IMR-90 (cell line): ENCODE results near the gene KCTD20. TPM values are rescaled to one million over a fixed set of nuclear protein-coding genes. Genes with fewer than 3 reads are reported as not detected.
A peak's percentile ranks its signal among the peaks of the same experiment; 100 is the strongest.

ENCODE experiments used
- ATAC-seq: fragments of 200-7000 bp; cut with Tn5 transposase; 2 replicates; pipeline ENCODE4 v1.9.1; 2020; ENCODE audit warnings: low read depth, mild to moderate bottlenecking, moderate library complexity
- BruUV-seq: library from RNA; stranded (reverse); fragments of 400-500 nt; replicated peaks from 2 replicates; lab custom pipeline; 2021; lab: Mats Ljungman, UMichigan
- CTCF ChIA-PET: fragments of 300-600 bp; formaldehyde crosslinking; extraction: SDS; loops from one replicate; lab custom pipeline; 2021; ENCODE audit warnings: antibody characterized with exemption; lab: Yijun Ruan, JAX
- POLR2A ChIA-PET: fragments of 300-600 bp; sonication (Branson Sonifier 250); formaldehyde crosslinking; loops from one replicate; lab custom pipeline; 2022; ENCODE audit warnings: antibody characterized with exemption; ENCODE audit not compliant: unreplicated experiment; lab: Charles Lee
- DNase-seq: peaks from one replicate; pipeline ENCODE4 v3.0.0; 2013
- H2AFZ ChIP-seq: replicated peaks from 2 replicates; pipeline ENCODE3; 2013; ENCODE audit warnings: low read length, mild to moderate bottlenecking; ENCODE audit not compliant: poor library complexity
- H2AK5ac ChIP-seq: 2 replicates; pipeline ENCODE4 v1.6.1; 2013; ENCODE audit warnings: low read depth, low read length, inconsistent platforms
- H2AK9ac ChIP-seq: replicated peaks from 2 replicates; pipeline ENCODE3; 2013; ENCODE audit warnings: mild to moderate bottlenecking, low read depth, low read length, moderate library complexity; ENCODE audit not compliant: poor library complexity
- H2BK120ac ChIP-seq: 2 replicates; pipeline ENCODE4 v1.6.1; 2013; ENCODE audit warnings: low read depth, low read length, inconsistent platforms
- H2BK15ac ChIP-seq: 3 replicates; pipeline ENCODE4 v1.6.1; 2013; ENCODE audit warnings: low read depth, low read length, inconsistent platforms
- H2BK20ac ChIP-seq: 2 replicates; pipeline ENCODE4 v1.6.1; 2013; ENCODE audit warnings: low read depth, mild to moderate bottlenecking, inconsistent platforms, low read length, moderate library complexity
- H2BK5ac ChIP-seq: 2 replicates; pipeline ENCODE4 v1.6.1; 2013; ENCODE audit warnings: mild to moderate bottlenecking, low read depth, low read length, inconsistent platforms; ENCODE audit not compliant: poor library complexity, severe bottlenecking
- H3K14ac ChIP-seq: replicated peaks from 2 replicates; pipeline ENCODE4 v1.6.1; 2013; ENCODE audit warnings: low read depth, low read length, inconsistent platforms
- H3K18ac ChIP-seq: 2 replicates; pipeline ENCODE4 v1.6.1; 2013; ENCODE audit warnings: low read depth, low read length, control low read depth
- H3K23ac ChIP-seq: 2 replicates; pipeline ENCODE4 v1.6.1; 2013; ENCODE audit warnings: low read depth, low read length, inconsistent platforms
- H3K27ac ChIP-seq: 2 replicates; pipeline ENCODE4 v1.5.1; 2013; ENCODE audit warnings: mild to moderate bottlenecking, control low read depth, low read length; ENCODE audit not compliant: insufficient read depth
- H3K27me3 ChIP-seq: 2 replicates; pipeline ENCODE4 v1.6.1; 2013; ENCODE audit warnings: low read length; ENCODE audit not compliant: control insufficient read depth, insufficient read depth
- H3K36me3 ChIP-seq: 2 replicates; pipeline ENCODE4 v1.6.1; 2013; ENCODE audit warnings: low read length, mixed read lengths; ENCODE audit not compliant: control insufficient read depth, insufficient read depth
- H3K4ac ChIP-seq: 2 replicates; pipeline ENCODE4 v1.6.1; 2013; ENCODE audit warnings: low read depth, low read length, inconsistent platforms
- H3K4me1 ChIP-seq: 2 replicates; pipeline ENCODE4 v1.6.1; 2013; ENCODE audit warnings: low read length, mixed read lengths; ENCODE audit not compliant: control insufficient read depth, insufficient read depth
- H3K4me2 ChIP-seq: 2 replicates; pipeline ENCODE4 v1.6.1; 2013; ENCODE audit warnings: low read depth, mild to moderate bottlenecking, control low read depth, low read length, moderate library complexity
- H3K4me3 ChIP-seq: 2 replicates; pipeline ENCODE4 v1.5.1; 2013; ENCODE audit warnings: low read depth, mild to moderate bottlenecking, control low read depth, low read length, moderate library complexity; ENCODE audit not compliant: insufficient read depth
- H3K56ac ChIP-seq: 2 replicates; pipeline ENCODE4 v1.6.1; 2013; ENCODE audit warnings: low read length, inconsistent platforms; ENCODE audit not compliant: insufficient read depth; ENCODE audit errors: extremely low read depth
- H3K79me1 ChIP-seq, 2 experiments: 2 replicates each; pipeline ENCODE4 v1.6.1; 2013; ENCODE audit warnings: low read length in 2 of 2, inconsistent platforms in 1 of 2, low read depth in 1 of 2
- H3K9ac ChIP-seq: 2 replicates; pipeline ENCODE4 v1.6.1; 2013; ENCODE audit warnings: low read depth, low read length, control low read depth
- H3K9me1 ChIP-seq: 2 replicates; pipeline ENCODE4 v1.6.1; 2013; ENCODE audit warnings: low read length, inconsistent platforms; ENCODE audit not compliant: insufficient read depth
- H3K9me3 ChIP-seq: 2 replicates; pipeline ENCODE4 v1.6.1; 2013; ENCODE audit warnings: low read length; ENCODE audit not compliant: control insufficient read depth, insufficient read depth
- H4K20me1 ChIP-seq: 2 replicates; pipeline ENCODE4 v1.6.1; 2013; ENCODE audit warnings: low read length, inconsistent platforms; ENCODE audit not compliant: insufficient read depth
- H4K5ac ChIP-seq: 2 replicates; pipeline ENCODE4 v1.6.1; 2013; ENCODE audit warnings: mild to moderate bottlenecking, low read depth, low read length, control low read depth
- H4K8ac ChIP-seq, 2 experiments: 2 replicates each; pipeline ENCODE4 v1.6.1; 2013; ENCODE audit warnings: low read depth in 2 of 2, low read length in 2 of 2, control low read depth in 1 of 2, inconsistent platforms in 1 of 2
- H4K91ac ChIP-seq: 2 replicates; pipeline ENCODE4 v1.6.1; 2013; ENCODE audit warnings: low read depth, low read length, inconsistent platforms; ENCODE audit not compliant: insufficient read depth
- CEBPB ChIP-seq: IDR thresholded peaks from 2 replicates; pipeline ENCODE4 v1.6.1; 2012; ENCODE audit warnings: low read depth, low read length, improper control_type of control experiment
- RCOR1 ChIP-seq: IDR thresholded peaks from 2 replicates; pipeline ENCODE4 v1.6.1; 2012; ENCODE audit warnings: mild to moderate bottlenecking, low read length, improper control_type of control experiment; ENCODE audit not compliant: insufficient replicate concordance
- WGBS, 2 experiments: methylation state at CpG; one replicate each; pipeline versions ENCODE4 v1.1.5 to v1.1.7; 2013; ENCODE audit warnings: missing lambda C conversion rate in 2 of 2; ENCODE audit not compliant: insufficient read length in 1 of 2; ENCODE audit errors: extremely low coverage in 2 of 2; 5-methylcytosine and 5-hydroxymethylcytosine counted together
- dilution Hi-C: fragments of 300-500 bp; cut with HindIII; formaldehyde crosslinking; loops from one replicate; pipeline ENCODE4 v1.14.3; 2018; ENCODE audit warnings: low sequenced_read_pairs; ENCODE audit not compliant: unreplicated experiment
- in situ Hi-C: fragments of 300-500 bp; cut with MboI; formaldehyde crosslinking; loops from 3 replicates; pipeline ENCODE4 v1.14.3; 2019; ENCODE audit warnings: low sequenced_read_pairs, inconsistent platforms, mixed read lengths
- intact Hi-C: fragments of 100-400 bp; cut with micrococcal nuclease; formaldehyde crosslinking; loops from 2 replicates; pipeline ENCODE4 v1.10.0; 2022
- microRNA-seq, 2 experiments: library from miRNA; stranded (forward) in 1 of 2; unstranded in 1 of 2; fragments of 10-50 nt in 1 of 2; fragments of <30 nt in 1 of 2; gene quantifications in 1 of 2; microRNA quantifications in 1 of 2; one replicate each; pipeline versions ENCODE3 to v1.1.0; 2013 to 2020; ENCODE audit not compliant: insufficient read depth in 1 of 2, insufficient read length in 1 of 2, unreplicated experiment in 1 of 2
- polyA plus RNA-seq, 3 experiments: library from polyadenylated mRNA; depleted of rRNA; stranded (reverse); fragments of >200 nt; gene quantifications; 2 replicates each; pipeline ENCODE4 v1.2.3, GENCODE V29; 2012; ENCODE audit warnings: low replicate concordance in 1 of 3
- small RNA-seq, 5 experiments: library from RNA; depleted of rRNA; stranded (forward); fragments of <200 nt; gene quantifications; one replicate each; pipeline ENCODE3, GENCODE V24; 2012
- total RNA-seq: library from RNA; depleted of rRNA; stranded (reverse); fragments of >200 nt; gene quantifications from 2 replicates; pipeline ENCODE4 v1.2.3, GENCODE V29; 2012; rRNA removed
- TF ChIP-seq, protein P1 (sequence below): conservative IDR thresholded peaks from 2 replicates; pipeline ENCODE4 v1.5.1; 2012; ENCODE audit warnings: mild to moderate bottlenecking, low read depth, low read length, improper control_type of control experiment

KCTD20 gene
- total and polyA plus RNA-seq, 2 of the 4 experiments (the other 2 are of a cell fraction) = 55.4 to 150 TPM

- Histone ChIP-seq H3K79me1 (peaks cover 22 to 59% of the 10 kb centered on the region in 2 experiments; a peak in 3 of 4 replicates), H2BK20ac (no peak overlapping the region), H4K91ac (no peak overlapping the region), H4K20me1 (peaks cover 24% of the 10 kb centered on the region; the same call in 1 of the 2 replicates), H3K4me3 (no peak overlapping the region), H3K27ac (no peak overlapping the region), H2BK15ac (no peak overlapping the region), H3K36me3 (peaks cover 15% of the 10 kb centered on the region), H3K27me3 (no peaks in the 10 kb centered on the region), H3K9ac (no peak overlapping the region), H3K9me1 (no peaks in the 10 kb centered on the region; the same call in 1 of the 2 replicates), H4K8ac (no peak overlapping the region), H3K23ac (no peak overlapping the region), H2AFZ (no peak overlapping the region), H2BK120ac (no peak overlapping the region), H3K4me2 (no peak overlapping the region), H2AK9ac (no peak overlapping the region), H3K4ac (no peak overlapping the region), H2BK5ac (no peak overlapping the region), H2AK5ac (no peak overlapping the region), H3K56ac (no peak overlapping the region), H3K4me1 (peaks cover 6% of the 10 kb centered on the region; the same call in 1 of the 2 replicates), H3K14ac (no peak overlapping the region), H4K5ac (no peak overlapping the region), H3K18ac (no peak overlapping the region), H3K9me3 (no peaks in the 10 kb centered on the region)
- TF ChIP-seq CEBPB (no peak), RCOR1 (no peak)
- TF ChIP-seq, protein P1, sequence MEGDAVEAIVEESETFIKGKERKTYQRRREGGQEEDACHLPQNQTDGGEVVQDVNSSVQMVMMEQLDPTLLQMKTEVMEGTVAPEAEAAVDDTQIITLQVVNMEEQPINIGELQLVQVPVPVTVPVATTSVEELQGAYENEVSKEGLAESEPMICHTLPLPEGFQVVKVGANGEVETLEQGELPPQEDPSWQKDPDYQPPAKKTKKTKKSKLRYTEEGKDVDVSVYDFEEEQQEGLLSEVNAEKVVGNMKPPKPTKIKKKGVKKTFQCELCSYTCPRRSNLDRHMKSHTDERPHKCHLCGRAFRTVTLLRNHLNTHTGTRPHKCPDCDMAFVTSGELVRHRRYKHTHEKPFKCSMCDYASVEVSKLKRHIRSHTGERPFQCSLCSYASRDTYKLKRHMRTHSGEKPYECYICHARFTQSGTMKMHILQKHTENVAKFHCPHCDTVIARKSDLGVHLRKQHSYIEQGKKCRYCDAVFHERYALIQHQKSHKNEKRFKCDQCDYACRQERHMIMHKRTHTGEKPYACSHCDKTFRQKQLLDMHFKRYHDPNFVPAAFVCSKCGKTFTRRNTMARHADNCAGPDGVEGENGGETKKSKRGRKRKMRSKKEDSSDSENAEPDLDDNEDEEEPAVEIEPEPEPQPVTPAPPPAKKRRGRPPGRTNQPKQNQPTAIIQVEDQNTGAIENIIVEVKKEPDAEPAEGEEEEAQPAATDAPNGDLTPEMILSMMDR = 0 out of 2 replicates have a peak, but pooled peaks have one; percentile 3
- DNase-seq = no peak
- no CpG with 5 or more reads among the region's 4 CpGs for WGBS, 2 experiments
- in situ Hi-C loops (no loop called here), dilution Hi-C loops (no loop called here), intact Hi-C loops (no loop called here)
- ChIA-PET POLR2A (no interaction called here), CTCF (no interaction called here)
- no peak for ATAC-seq
- no TSS peak for BruUV-seq
Observed at GRCh38 chr6:36539814-36540568, 97.2 kb downstream of the KCTD20 start.

Small RNAs within 50 kb of the gene (microRNA-seq; reads per million reads assigned to microRNA genes)
- not detected for gene RN7SL502P (ENCODE audit: insufficient read depth, insufficient read length)

Small RNAs within 50 kb of the gene (small RNA-seq; reads per million reads assigned to genes)
- 0 reads per million in 5 experiments for gene RN7SL502P

Other genes with a start within 250 kb of the KCTD20 start
- gene BRPF3, start 246.3 kb upstream of the KCTD20 start, total RNA-seq = 8.3 and 10.2 TPM in 2 replicates
- 17.2 and 18.1 TPM in 2 replicates for gene BRPF3, start 246.3 kb upstream of the KCTD20 start, polyA plus RNA-seq (2012; rRNA removed)
- not detected in 2 replicates for gene PNPLA1, start 172.9 kb upstream of the KCTD20 start, total RNA-seq
- not detected in 2 replicates for gene PNPLA1, start 172.9 kb upstream of the KCTD20 start, polyA plus RNA-seq (2012; rRNA removed)
- not detected in 2 replicates for gene BNIP5, start 106.1 kb upstream of the KCTD20 start, total RNA-seq
- not detected in 2 replicates for gene BNIP5, start 106.1 kb upstream of the KCTD20 start, polyA plus RNA-seq (2012; rRNA removed)
- under 0.01 and 0.18 TPM in 2 replicates for gene ETV7, start 55.3 kb upstream of the KCTD20 start, total RNA-seq
- 0.17 and 0.19 TPM in 2 replicates for gene ETV7, start 55.3 kb upstream of the KCTD20 start, polyA plus RNA-seq (2012; rRNA removed)
- not detected in 2 replicates for gene PXT1, start 146 bp upstream of the KCTD20 start, total RNA-seq
- gene PXT1, start 146 bp upstream of the KCTD20 start, polyA plus RNA-seq (2012; rRNA removed) = not detected in 2 replicates
- gene STK38, start 104.5 kb downstream of the KCTD20 start, total RNA-seq = 9.7 and 10.6 TPM in 2 replicates
- gene STK38, start 104.5 kb downstream of the KCTD20 start, polyA plus RNA-seq (2012; rRNA removed) = 14.6 and 19.7 TPM in 2 replicates
- gene SRSF3, start 151.4 kb downstream of the KCTD20 start, total RNA-seq = 237 and 256 TPM in 2 replicates
- 297 and 394 TPM in 2 replicates for gene SRSF3, start 151.4 kb downstream of the KCTD20 start, polyA plus RNA-seq (2012; rRNA removed)
- 155 and 171 TPM in 2 replicates for gene CDKN1A, start 235.7 kb downstream of the KCTD20 start, total RNA-seq
- gene CDKN1A, start 235.7 kb downstream of the KCTD20 start, polyA plus RNA-seq (2012; rRNA removed) = 558 and 576 TPM in 2 replicates